NCI-H345 (cell line): Measurements from ENCODE around the gene RPAP2.
"Not testable (repeated sequence)": the region's sequence is repeated elsewhere in the genome, so short reads cannot be mapped to it uniquely, and the experiment has no call there.

Source experiments
- DNase-seq: peaks from one replicate; lab custom pipeline; 2025; lab: John Stamatoyannopoulos, UW

The RPAP2 gene

GRCh38 chr1:92298573-92299476 lies at the start of gene RPAP2, which contains the start of gene GLMN:
RPAP2 (plus strand) TSS chr1:92299059; CDS start chr1:92299074, 15 bp downstream.
GLMN (minus strand) TSS chr1:92298987; CDS start chr1:92297999, 988 bp downstream.
- peak; percentile 88 for DNase-seq

- not testable (repeated sequence) for DNase-seq
Observed at GRCh38 chr1:92254714-92255113, 44.1 kb upstream of the RPAP2 start.

DNA sequence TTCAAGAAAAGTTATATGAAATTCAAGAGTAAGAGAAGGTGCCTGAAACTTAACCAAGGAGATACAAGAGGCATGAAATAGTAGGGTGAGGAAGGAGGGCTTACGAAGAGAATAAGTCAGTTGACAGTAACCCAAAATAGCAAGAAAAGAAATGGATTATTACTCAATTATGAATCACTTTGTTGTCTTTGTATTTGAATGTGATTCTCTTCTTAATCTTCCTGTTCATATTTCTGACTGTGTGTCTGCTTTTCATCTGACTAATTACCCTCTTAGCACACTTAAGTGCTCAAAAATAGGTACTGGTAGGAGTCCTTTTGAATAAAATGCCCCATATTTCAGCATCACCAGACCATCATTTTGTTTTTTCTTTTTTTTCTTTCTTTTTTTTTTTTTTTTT lies 39.5 kb upstream of the RPAP2 start:
- DNase-seq: no peak

- no peak for DNase-seq
Observed at GRCh38 chr1:92262516-92262915, 36.3 kb upstream of the RPAP2 start.

DNA sequence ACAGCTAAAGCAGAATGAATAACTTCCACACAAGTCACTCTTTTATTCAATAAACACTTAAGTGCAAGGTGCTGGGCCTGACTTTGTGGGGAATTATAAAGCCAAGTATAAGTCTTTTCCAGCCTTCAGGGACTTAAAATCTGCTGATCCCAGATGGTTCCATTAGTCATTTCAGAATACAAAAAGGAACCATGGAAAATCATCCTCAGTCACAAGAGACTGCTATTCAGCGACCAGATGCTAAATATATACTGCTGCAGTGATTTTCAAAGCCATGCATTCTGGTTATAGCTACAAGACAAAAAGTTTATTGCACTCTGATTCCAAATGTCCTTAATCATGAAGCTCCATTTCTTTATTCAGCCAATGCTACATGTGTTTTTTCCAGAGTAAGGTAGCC lies 25.8 kb upstream of the RPAP2 start:
- no peak for DNase-seq

DNA sequence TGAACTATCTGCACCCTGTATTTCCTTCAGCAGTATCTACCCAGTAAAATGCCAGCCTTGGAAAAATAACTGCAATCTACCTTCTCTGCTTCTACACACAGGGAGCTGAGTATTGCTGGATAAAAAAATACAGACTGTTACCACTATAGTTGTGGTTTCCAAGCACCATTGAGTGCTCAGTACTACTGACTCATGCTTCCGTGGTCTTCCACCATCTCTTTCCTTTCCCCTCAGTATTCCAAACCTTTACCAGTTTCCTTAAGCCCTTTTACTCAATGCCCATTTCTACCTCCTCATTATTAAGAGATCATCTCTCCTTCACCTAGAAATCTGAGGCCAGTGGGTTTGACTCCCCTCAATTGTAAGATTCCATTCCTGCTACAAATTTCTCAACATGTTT lies 23.9 kb upstream of the RPAP2 start:
- DNase-seq: no peak

- no peak for DNase-seq
Observed at GRCh38 chr1:92276082-92276481, 22.8 kb upstream of the RPAP2 start.

GRCh38 chr1:92277105-92277723 lies 21.6 kb upstream of the RPAP2 start:
- no peak for DNase-seq

GRCh38 chr1:92279781-92280180 lies 19.1 kb upstream of the RPAP2 start:
- not testable (repeated sequence) for DNase-seq

DNA sequence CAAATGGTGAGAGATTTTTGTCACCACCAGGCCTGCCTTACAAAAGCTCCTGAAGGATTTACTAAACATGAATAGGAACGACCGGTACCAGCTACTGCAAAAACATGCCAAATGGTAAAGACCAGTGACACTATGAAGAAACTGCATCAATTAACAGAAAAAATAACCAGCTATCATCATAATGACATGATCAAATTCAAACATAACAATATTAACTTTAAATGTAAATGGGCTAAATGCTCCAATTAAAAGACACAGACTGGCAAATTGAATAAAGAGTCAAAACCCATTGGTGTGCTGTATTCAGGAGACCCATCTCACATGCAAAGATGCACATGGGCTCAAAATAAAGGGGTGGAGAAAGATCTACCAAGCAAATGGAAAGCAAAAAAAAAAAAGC lies 17.4 kb upstream of the RPAP2 start:
- DNase-seq: not testable (repeated sequence)

DNA sequence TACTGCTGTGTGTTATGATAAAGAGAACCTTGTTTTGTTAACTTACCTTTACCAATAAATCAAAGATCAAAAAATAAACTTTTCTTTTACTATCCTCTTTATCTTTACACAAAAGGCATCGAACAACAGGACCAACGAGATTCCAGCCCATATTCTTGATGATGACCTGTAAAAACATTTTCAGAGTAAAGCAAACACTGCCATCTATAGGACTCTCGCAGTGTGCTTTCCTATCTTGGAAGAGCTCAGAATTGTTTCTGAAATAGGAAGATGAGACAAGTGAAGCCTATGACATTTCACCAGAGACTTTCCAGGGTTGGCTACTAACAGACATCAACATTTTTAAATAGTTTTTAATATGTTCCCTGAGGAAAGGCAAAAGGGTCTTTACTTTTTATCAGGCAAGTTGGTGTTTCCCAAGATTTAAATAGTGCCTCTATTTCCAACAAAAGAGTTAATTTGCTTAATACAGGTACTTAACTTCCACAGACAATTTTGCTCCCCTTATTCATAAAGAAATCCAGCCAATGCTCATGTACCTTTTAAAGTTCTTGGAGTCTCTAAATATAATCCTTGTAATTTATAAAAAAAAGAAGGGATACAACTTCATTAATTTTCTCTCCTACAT lies 7.4 kb upstream of the RPAP2 start:
- peak; percentile 54 for DNase-seq

DNA sequence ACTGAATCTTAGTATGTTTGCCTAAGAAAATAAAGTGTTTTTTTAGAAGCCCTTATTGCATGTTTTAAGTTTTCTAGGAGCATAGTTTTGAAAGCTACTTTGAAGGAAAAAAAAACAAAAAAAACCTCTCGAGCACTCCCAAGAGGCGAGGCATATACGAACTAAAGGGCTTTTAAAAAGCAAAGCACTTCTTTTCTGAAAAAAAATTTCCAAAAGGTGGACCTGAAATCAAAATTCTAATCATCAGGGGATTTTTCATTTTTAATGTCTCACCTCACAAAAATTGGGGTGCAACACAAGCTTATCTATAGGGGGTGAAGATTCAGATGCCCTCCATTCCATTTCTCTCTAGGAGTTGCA lies 666 bp upstream of the RPAP2 start:
- DNase-seq: no peak

- DNase-seq: peak; percentile 36
Observed at GRCh38 chr1:92299477-92300150, 755 bp downstream of the RPAP2 start.

- DNase-seq: no peak
Observed at GRCh38 chr1:92301021-92301420, 2.2 kb downstream of the RPAP2 start.

- DNase-seq: no peak
Observed at GRCh38 chr1:92306020-92306419, 7.2 kb downstream of the RPAP2 start.

DNA sequence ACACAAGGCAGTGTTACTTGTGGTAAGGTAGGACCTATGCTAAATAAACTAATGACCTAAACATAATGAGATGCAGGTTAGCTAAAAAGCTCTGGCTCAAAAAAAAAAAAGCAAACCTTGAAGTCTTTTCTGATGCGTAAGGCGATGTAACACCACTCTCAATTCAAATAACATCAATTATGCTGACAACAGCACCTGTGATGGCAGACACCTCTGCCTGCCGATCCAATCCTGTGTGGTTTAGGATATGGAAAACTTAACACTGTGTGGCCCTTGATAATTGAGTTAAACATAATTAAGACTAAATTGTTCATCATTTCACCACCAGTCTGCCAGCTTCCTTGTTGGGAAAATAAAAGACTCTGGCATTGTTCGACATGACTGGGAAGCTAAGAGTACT lies 9.1 kb downstream of the RPAP2 start:
- no peak for DNase-seq

GRCh38 chr1:92310185-92310597 lies 11.3 kb downstream of the RPAP2 start:
- peak; percentile 25 for DNase-seq

- DNase-seq: no peak
Observed at GRCh38 chr1:92314024-92314423, 15.2 kb downstream of the RPAP2 start.

GRCh38 chr1:92315766-92316599 lies 17.1 kb downstream of the RPAP2 start:
- no peak for DNase-seq

GRCh38 chr1:92317836-92318493 lies 19.1 kb downstream of the RPAP2 start:
- no peak for DNase-seq
